Activated CD4-positive, CD25-positive, alpha-beta regulatory T cell treated with anti-CD3 and anti-CD28 coated beads, Interleukin-2, amount 50 U/mL, for 24 hours (primary cell): ENCODE measurements around the gene SLC29A1.

Source experiments
- ATAC-seq, 2 donors: fragments of 150-1000 bp; cut with Tn5 transposase; one replicate each; pipeline ENCODE4 v1.10.0; 2021; ENCODE audit warnings: mild to moderate bottlenecking in 1 of 2, moderate library complexity in 1 of 2

SLC29A1 gene

DNA sequence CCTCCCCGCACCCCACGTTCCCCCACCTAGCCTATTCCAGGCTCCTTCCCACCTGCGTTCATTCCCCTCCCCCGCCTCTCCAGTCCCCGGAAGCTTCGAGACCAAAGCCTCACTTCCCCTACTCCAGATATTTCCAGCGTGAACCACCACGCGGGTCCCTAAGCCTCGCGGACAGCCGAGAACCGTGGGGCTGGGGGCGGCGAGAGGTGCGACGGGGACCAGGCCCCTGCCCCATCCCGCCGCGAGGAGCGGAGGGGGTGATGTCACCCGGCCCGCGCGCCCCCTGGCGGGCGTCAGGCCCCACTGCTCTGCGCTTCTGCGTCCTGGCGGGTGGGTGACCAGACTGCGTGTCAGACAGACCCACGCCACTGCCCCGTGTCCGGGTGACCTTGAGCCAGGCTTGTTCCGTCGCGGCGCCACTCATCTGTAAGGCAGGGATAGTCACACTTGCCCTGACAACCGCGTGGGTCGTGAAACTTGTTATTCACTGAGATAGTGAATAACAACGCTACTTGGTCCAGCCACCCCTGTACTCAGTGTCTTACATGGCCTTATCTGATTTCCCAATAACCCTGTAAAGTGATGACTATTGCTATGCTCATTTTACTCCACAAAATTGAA is 14.5 kb downstream of the SLC29A1 start:
- peak; percentile 84 to 85 for ATAC-seq

DNA sequence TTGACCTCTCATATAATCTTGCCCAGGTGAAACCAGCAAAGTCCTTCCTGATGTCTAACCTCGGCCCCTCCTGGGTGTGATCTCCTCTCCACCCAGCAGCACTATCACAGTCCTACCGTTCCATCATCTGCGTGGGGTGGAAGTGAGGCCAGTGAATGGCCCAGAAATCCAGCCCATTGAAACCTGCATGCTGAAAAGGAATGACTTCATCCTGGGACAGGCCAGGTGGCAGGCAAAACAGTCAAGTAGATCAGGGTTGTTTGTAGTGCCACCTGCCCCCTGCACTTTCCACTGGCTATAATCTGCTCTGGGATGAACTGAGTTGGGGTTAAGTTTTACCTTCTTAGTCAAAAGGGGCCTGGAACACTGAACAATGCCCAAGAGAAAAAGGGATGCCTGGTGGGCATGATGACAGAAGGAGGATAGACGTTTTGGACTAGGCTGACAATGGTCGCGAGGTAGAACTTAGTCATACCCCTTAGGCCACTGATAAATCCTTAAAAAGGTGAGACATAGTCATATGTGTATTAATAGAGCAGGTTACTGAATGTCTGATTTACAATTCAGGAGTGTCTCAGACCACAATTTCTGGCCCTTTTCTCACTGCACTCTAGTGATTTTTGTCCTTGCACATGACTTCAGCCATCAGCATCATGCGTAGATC is 15.4 kb downstream of the SLC29A1 start:
- ATAC-seq = no peak

DNA sequence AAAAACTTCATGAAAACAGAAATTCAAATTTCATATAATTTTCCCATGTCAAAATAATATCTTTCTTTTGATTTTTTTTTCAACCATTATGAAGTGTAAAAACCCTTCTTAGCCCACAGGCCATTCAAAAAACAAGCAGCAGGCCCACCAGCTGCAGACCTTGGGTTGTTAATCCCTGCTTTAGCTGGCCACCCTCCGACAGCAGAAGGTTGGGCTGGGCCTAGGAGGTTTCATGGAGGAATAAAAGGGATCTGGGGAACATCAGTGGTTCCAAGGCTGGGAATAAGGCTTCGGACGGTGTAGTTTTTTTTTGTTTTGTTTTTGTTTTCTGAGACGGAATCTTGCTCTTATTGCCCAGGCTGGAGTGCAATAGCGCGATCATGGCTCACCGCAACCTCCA is 19.9 kb downstream of the SLC29A1 start:
- ATAC-seq = no peak

DNA sequence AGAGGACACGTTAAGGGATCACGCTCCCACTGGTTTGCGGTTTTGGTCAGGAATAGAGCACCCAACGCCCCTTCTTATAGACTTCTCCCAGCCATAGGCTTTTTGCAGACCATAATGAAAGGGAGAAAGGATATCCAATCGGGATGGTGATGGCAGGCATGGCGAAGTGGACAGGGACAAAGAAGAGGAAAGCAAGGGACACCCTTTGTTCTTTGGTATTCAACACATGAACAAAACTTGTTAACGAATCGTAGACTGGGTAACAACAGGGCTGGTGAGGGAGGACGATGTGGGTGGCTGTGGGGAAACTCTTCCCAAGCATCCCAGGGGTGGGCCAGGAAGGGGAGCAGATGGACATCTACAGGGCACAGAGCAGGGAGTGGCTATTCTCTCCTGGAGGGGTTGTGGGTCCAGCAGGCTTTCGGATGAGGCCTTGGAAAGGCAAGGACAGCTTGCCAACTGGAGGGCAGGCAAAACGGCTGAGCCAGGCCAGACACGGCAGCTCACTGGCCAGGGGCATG is 22.1 kb downstream of the SLC29A1 start:
- no peak for ATAC-seq

DNA sequence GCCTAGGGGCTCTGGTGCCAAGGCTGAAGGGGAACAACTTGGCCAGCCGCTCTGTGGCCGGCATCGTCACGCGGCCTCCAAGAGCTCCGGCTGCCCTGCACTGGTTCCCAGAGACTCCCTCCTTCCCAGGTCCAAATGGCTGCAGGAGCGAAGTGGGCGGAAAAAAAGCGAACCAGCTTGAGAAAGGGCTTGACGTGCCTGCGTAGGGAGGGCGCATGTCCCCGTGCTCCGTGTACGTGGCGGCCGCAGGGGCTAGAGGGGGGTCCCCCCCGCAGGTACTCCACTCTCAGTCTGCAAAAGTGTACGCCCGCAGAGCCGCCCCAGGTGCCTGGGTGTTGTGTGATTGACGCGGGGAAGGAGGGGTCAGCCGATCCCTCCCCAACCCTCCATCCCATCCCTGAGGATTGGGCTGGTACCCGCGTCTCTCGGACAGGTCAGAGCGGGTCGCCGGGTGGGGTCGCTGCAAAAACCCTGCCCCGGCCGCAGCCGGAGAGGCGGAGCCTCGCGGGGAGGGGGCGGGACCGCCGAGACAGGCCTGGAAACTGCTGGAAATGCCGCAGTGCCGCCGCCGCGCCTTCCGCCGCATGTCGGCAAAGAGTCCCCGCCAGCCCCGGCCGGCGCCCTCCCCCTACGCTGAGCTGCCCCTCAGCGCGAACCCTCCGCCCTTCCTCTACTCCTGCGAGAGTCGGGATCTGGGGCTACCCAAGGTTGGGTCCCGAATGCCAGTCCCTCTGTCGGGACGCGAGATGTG is 22.7 kb downstream of the SLC29A1 start:
- peak; percentile 47 to 48 for ATAC-seq

DNA sequence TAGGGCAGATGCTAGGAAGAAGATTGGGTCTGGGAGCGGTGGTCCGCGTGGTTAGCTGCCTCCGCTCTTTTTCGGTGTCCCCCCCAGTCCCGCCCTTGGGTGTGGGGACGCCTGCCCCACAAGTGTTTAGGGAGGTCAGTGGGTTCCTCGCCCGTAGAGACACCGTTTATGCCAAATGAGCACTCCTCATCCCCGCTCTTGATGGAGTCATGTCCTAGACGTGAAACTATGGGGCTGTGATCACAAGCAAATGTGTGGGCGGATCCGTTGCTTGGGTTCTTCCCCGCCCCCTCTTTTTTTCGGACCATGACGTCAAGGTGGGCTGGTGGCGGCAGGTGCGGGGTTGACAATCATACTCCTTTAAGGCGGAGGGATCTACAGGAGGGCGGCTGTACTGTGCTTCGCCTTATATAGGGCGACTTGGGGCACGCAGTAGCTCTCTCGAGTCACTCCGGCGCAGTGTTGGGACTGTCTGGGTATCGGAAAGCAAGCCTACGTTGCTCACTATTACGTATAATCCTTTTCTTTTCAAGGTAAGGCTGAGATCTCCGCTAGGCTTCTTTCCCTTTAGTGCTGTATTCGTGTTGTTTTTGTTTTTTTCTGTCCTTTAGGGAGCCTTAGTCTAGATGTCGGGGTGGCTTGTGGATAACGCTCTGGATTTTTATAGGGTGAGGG is 23.4 kb downstream of the SLC29A1 start, which contains the start of gene HSP90AB1:
HSP90AB1 (plus strand) TSS at position 439 of the 675 bp plus-strand sequence. CDS start 1,529 bp downstream, outside the sequence.
- ATAC-seq = peak; percentile 73 to 75

DNA sequence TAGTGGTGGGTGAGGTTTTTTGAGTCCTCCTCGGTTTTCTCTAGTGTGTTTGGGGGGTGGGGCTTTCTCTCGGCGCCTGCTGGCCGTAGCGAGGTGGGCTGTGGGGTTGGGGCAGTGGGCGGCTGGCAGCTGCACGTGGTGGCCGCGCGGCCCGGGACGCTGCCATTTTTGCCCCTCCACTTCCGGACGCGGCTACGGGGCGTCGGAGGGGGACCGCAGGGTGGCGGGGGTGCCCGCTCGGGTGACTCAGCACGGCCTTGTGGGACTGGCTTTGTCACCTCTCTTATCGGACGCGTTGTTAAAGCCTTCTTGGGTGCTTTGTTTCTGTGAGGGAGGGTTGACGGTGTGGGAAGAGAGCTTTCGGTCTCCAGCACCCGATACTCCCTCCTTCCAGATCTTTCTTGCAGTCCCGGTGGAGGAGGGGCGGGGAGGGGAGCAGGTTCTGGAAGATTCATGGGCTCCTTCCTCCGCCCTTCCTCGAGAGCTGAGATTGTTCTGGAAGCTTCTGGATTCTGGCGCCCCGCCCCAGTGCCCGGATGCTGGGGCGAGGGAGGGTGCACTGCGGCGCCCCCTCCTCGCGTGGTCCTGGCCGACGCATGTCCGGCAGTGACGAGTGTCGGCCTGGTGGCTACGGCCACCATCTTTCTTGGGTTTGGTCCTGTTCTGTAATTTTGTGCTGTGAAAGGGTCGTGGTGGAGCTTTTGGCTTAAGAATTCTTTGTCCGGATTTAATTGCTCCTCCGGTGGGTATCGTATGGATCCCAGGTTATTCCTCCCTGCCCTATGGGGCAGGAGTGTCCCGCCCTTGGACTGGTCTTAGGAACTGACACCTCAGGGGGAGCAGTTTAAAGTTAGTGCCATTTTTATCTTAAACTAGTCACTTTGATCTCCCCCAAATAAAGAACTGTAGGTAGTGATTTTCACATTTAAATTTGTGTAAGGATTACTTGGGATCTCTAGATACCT is 24.2 kb downstream of the SLC29A1 start:
- ATAC-seq = peak; percentile 60

DNA sequence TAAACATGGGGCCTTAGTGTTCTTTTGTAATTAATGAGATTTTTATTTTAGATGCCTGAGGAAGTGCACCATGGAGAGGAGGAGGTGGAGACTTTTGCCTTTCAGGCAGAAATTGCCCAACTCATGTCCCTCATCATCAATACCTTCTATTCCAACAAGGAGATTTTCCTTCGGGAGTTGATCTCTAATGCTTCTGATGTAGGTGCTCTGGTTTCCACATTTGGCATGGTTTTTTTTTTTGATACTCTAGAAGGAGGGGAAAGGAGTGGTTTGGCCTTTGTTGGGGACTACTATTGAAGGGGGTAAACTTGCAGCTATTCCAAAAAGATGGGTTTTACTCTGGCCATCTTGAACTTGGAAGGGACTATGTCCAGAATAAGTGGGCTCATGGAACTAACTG is 25.2 kb downstream of the SLC29A1 start:
- no peak for ATAC-seq

DNA sequence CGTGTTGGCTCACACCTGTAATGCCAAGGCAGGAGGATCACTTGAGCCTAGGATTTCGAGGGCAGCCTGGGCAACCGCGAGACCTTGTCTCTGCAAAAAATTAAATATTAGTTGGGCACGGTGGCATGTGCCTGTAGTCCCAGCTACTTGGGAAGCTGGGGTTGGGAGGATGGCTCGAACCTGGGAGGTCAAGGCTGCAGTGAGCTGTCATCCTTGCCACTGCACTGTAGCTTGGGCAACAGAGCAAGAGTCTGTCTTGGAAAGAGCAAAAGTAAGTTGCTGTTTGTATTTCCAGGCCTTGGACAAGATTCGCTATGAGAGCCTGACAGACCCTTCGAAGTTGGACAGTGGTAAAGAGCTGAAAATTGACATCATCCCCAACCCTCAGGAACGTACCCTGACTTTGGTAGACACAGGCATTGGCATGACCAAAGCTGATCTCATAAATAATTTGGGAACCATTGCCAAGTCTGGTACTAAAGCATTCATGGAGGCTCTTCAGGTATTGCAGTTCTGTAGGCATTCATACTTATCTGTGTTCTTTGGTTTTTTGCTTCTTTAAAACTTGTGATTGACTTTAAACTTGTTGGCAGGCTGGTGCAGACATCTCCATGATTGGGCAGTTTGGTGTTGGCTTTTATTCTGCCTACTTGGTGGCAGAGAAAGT is 25.8 kb downstream of the SLC29A1 start:
- no peak for ATAC-seq

DNA sequence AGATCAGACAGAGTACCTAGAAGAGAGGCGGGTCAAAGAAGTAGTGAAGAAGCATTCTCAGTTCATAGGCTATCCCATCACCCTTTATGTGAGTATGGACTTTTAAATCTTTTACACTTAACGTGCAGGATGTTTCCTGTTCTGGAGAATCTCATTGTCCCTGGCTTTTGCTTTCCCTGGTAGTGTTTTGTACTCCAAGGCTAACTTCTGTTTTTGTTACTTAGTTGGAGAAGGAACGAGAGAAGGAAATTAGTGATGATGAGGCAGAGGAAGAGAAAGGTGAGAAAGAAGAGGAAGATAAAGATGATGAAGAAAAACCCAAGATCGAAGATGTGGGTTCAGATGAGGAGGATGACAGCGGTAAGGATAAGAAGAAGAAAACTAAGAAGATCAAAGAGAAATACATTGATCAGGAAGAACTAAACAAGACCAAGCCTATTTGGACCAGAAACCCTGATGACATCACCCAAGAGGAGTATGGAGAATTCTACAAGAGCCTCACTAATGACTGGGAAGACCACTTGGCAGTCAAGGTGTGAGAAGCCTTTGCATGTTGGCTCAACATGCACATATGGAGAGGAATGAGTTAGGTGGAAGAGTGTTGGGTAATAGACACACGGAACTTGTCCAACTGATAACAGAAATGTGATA is 26.8 kb downstream of the SLC29A1 start:
- ATAC-seq = no peak

DNA sequence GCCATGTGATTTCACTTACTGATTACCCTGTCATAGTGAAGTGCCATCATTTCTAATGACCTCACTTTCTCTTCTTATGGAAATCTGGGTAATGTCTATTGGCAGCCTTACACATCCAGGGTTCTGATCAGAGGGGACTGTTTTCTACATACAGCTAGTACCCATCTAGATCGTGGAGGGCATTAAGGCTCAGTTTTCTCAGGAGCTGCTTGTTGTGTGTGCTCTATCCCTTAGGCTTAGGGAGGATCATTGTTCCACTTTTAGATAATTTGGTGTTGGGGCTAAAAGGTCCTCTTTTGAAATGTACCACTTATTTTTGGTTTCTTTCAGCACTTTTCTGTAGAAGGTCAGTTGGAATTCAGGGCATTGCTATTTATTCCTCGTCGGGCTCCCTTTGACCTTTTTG is 27.3 kb downstream of the SLC29A1 start:
- ATAC-seq = no peak

DNA sequence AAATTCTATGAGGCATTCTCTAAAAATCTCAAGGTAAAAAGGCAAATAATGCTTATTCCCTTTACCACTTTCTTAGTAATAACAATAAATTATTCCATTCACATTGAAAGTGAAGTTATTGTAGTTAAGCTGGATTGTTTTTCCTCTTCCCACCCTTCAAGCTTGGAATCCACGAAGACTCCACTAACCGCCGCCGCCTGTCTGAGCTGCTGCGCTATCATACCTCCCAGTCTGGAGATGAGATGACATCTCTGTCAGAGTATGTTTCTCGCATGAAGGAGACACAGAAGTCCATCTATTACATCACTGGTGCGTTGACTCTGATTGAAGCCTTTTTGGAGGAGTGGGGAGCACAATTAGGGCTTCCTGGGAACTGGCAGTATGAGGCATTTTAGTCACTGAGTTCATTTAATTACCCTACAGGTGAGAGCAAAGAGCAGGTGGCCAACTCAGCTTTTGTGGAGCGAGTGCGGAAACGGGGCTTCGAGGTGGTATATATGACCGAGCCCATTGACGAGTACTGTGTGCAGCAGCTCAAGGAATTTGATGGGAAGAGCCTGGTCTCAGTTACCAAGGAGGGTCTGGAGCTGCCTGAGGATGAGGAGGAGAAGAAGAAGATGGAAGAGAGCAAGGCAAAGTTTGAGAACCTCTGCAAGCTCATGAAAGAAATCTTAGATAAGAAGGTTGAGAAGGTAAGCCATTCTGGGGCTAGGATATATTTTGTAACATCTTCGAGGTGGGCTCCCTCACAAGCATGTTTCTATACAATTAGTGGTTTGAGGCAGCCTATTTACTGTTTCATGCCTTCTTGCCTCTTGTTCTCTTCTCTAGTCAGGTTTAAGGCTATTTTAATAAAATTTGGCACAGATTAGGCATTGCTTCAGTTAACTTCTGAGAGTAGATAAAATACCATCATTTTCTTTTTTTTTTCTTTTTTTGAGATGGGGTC is 28.5 kb downstream of the SLC29A1 start:
- ATAC-seq = no peak

DNA sequence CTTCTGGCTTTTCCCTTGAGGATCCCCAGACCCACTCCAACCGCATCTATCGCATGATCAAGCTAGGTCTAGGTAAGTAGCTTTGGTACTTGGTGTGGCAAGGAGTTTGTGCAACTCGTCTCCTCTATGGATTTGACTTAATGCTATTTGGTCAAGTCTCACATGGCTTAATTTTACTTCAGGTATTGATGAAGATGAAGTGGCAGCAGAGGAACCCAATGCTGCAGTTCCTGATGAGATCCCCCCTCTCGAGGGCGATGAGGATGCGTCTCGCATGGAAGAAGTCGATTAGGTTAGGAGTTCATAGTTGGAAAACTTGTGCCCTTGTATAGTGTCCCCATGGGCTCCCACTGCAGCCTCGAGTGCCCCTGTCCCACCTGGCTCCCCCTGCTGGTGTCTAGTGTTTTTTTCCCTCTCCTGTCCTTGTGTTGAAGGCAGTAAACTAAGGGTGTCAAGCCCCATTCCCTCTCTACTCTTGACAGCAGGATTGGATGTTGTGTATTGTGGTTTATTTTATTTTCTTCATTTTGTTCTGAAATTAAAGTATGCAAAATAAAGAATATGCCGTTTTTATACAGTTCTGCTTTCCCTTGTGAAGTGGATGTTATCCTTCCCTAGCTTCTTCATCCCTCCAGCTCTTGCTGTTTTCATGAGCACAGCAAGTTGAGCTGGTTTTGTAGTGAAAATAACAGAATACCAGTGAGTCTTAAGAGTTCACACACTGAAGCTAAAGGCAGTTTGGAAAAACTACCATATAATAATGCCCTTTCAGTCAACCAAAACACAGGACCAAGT is 30.1 kb downstream of the SLC29A1 start:
- ATAC-seq = no peak

DNA sequence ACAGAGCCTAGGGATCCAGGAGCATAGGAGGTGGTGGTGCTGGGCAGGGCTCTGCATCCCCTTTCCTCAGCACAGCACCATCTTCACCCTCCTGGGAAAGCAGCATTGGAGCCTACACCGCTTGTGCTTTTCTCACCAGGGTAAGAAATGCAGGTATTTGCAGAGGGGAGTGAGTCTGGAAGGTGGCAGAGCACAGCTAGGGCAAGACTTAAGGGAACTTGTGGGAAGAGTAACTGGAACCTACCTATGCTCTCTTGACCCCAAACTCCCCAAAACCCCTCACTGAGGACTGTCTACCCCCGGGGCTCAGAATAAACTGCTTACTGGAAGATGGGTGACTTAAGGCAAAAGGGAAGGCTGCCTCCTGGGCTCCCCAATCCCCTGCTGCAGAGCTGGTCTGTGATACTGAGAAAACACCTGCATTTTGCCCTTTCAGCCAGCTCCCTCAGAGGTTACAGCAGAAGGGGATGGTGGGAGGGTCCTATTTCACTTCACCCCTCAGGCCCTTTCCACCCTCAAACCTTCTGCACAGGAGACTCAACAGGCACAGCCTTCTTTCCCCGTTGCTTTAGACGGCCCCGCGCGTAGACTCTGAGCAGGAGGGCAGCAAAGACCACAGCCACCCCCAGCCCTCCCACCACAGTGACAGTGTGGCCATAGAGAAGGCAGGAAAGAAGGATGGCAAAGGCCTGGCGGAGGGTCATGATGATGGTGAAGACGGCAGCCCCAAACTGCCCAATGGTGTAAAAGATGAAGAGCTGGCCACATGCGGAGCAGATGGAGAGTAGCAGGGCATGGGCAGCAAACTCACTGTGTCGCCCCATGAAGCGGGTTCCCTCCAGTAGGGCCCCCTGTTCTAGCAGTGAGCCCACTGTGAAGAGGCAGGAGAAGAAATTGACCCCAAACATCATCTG is 31.1 kb downstream of the SLC29A1 start:
- ATAC-seq = peak in 1 of 2 donors; percentile 1

DNA sequence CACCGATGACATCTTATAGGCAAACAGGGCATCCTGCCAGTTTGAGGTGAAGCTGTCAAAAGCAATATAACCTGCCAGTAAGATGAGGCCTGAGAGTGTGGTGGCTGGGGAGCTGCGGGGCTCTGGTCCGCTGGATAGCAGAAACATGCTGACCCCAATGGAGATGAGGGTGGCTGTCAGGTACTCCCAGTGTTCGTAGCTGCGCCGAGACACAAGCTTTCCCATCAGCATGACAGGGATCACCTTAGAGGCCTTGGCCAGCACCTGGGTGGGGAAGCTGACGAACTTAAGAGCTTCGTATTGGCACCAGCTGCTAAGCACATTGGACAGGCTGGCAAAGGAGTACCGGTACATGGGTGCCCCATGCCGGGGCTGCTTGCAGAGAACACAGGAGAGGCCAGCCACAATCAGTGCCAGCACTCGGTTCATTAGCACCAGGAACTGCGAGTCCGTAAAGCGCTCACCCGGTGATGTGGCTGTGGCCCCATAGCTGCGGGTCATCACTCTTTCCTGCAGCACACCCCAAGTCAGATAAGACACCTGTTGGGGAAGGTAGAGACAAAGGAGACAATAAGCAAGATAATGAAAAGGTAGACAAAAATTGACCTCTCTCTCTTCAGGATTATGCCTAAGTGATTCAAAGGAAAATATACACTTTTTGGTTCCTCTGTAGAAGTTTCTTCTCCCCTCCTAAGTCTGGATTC is 31.9 kb downstream of the SLC29A1 start:
- ATAC-seq = peak; percentile 4 to 5

DNA sequence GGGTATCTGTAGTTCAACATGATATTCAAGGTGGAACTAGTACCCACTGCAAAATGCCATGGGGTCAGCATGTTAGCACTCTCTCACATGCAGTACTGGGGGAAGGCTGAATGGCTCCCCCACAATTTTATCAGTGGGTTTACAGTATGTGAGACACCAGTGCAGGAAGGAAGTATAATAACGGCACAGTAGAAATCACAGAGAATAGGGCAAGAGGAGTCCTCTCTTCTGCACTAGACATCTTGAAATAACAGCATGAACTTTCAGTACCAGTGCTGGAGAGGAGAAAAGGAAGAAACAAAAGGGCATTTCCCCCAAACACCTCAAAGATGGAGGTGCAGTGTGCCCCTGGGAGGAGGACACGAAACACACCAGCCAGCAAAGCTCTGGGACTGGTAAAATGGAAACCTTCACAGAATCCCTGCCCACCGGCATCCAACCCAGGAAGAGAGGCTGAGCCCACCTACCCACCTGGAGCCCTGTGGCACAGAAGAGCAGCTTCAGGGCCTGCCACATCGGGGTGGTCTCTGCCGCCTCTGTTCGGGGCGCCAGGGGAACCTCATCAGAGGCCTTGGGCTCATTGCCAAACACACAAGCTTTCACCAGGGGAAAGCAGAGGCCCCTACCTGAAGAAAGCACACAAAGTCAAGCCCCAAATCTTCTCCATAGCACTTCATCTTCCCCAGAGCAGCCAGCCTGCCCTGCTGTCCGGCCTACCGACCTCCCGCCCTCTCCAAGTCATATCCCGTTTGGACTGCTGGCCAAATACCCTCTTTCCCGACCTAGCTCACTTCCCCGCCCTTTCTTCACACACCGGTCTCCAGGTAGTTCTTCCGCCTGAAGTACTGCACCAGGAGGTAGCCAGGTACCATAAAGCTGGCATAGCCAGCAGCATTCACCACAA is 32.7 kb downstream of the SLC29A1 start:
- peak; percentile 7 for ATAC-seq
